Cardiac fibroblast (primary cell): ENCODE measurements around the gene PRR23E.

ENCODE experiments used
- DNase-seq, 2 donors: peaks; one replicate each; pipeline versions ENCODE4 v3.0.0 to v3.0.0-alpha.2; 2010; ENCODE audit warnings: low read depth in 2 of 2
- H3K4me3 ChIP-seq, 2 donors: replicated peaks in 1 of 2; 1 replicate in 1 of 2; 2 replicates in 1 of 2; pipeline ENCODE4 v1.5.1; 2011; ENCODE audit warnings: low read depth in 2 of 2, low read length in 2 of 2, mild to moderate bottlenecking in 2 of 2, moderate library complexity in 1 of 2
- TF ChIP-seq, protein P1 (sequence below): IDR thresholded peaks from one replicate; pipeline ENCODE4 v1.5.1; 2011; ENCODE audit warnings: low read depth, mild to moderate bottlenecking, low read length, inconsistent platforms

Gene PRR23E

DNA sequence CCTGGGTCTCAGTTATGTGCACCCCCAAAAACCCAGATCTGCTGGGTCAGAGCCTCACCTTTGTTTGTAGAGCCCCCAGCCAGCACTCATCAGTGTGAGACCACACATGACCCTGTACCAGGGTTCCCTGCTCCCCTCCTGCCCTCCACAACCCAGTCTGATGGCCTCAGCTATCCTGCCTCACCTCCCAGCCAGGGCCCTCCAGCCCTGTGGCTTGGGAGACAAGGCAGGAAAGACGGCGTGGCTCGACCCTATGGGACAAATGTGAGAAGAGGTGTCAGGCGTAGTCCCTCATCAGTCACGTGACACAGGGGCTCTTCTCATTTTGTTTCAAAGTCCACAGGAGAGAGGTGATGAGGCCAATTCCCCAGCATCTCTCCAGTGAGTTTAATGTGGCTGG, 28.3 kb upstream of the PRR23E start:
- no peak overlapping the region for H3K4me3 ChIP-seq
- DNase-seq, result no peak
- TF ChIP-seq, protein P1, sequence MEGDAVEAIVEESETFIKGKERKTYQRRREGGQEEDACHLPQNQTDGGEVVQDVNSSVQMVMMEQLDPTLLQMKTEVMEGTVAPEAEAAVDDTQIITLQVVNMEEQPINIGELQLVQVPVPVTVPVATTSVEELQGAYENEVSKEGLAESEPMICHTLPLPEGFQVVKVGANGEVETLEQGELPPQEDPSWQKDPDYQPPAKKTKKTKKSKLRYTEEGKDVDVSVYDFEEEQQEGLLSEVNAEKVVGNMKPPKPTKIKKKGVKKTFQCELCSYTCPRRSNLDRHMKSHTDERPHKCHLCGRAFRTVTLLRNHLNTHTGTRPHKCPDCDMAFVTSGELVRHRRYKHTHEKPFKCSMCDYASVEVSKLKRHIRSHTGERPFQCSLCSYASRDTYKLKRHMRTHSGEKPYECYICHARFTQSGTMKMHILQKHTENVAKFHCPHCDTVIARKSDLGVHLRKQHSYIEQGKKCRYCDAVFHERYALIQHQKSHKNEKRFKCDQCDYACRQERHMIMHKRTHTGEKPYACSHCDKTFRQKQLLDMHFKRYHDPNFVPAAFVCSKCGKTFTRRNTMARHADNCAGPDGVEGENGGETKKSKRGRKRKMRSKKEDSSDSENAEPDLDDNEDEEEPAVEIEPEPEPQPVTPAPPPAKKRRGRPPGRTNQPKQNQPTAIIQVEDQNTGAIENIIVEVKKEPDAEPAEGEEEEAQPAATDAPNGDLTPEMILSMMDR, result no peak

DNA sequence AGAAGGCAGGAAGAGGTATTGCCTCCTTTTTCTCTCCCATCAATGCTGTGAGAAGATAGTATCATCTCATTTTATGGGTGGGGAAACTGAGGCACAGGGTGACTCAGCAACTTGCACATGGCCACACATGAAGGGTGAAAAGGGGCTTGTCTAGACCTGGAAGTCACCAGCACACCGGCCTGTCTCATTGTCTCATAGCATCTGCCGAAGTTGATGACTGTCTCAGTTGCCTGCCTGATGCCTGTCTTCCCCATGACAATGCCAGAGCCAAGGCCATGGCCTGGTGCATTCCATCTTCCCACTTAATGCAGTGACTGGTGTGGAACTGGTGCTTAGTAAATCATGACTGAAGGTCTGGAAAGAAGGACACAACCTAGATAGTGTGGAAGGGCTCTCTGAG, 27.9 kb upstream of the PRR23E start:
- no peak for DNase-seq
- H3K4me3 ChIP-seq, result no peak overlapping the region

DNA sequence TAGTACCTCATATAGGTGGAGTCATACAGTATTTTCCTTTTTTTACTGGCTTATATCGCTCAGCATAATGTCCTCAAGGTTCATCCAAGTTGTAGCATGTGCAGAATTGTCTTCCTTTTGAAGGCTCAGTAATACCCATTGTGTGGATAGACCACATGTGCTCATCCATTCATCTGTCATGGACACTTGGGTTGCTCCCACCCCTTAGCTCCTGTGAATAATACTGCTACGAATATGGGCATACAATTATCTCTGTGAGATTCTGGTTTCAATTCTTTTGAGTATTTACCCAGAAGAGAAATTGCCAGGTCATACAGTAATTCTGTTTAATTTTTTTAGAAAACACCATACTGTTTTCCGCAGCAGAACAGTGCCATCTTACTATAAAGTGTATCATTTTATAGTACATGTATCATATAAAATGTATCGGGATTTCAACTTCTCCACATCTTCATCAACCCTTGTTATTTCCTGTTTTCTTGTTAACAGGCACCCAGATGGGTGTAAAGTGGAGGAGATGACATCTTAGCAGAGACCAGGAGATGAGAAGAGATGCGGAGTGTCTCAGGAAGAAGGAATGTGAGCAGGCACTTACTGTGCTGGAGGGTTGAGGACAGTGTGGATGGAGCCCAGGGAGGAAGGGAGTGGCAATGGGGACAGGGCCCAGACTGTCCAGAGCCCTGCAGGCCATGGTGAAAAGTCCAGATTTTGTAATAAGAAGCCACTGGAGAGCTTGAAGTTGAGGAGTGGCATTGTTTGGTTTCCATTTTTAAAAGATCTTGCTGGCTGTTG, 27.0 kb upstream of the PRR23E start:
- TF ChIP-seq, protein P1, result no peak
- DNase-seq, result no peak
- no peak overlapping the region for H3K4me3 ChIP-seq

More for the DNA sequence above, 27.9 kb upstream of the PRR23E start:
- TF ChIP-seq, protein P1, result no peak

DNA sequence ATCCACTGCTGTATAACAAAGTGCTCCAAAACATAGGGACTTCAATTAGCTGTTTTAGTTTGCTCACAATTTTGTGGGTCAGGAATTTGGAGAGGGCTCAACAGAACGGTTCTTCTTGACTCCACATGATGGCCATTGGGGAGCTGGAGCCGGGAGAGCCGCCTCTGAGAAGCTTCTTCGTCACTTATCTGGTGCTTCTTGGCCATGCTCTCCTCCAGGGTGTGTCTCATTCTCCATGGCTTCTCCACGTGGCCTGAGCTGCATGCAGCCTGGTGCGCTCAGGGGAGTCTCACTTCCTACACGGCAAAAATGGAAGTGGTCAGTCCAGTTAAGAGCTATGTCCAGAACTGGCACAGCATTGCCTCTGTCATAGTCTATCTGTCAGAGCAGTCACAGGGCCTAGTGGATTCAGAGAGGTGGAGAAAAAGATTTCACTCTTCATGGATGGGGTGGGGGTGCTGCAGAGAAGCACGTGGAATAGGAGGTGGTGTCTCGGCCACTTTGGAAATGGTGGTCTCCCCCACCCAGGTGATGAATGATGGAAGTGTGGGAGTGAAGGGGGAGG, 26.3 kb upstream of the PRR23E start:
- H3K4me3 ChIP-seq, result no peak overlapping the region
- TF ChIP-seq, protein P1, result no peak
- no peak for DNase-seq

DNA sequence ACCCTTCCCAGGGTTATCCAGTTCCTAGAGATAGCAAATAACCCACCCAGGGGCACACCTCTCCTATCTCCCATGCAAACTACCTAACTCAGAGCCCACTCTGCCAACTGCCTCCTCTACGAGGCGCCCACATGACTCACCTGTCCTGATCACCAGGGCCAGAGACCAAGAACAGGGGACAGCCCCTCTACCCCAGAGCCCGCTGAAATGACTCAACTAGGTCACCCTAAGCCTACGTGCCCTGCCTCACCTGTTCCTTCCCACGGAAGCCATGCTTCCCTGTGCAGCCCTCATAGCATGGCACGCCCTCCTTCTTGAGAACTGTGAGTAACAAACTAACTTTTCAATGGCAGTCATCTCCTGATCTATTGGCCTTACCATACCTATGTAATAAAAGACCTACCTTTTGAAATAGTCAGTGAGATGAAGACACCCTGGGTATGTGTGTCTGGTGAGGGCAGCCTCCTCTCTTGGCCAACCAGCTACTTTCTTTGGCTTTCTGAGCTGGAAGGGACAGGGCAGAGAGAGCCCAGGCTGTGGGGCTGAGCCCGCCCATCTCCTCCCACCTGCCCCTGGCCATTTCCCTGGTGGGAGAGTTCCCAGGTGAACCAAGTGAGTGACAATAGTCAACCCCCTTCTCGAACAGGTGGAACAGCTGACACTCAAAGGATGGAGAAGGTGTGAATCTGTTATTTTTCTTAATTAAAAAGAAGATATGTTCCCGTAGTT, 25.5 kb upstream of the PRR23E start:
- H3K4me3 ChIP-seq, result no peak overlapping the region
- TF ChIP-seq, protein P1, result no peak
- no peak for DNase-seq

DNA sequence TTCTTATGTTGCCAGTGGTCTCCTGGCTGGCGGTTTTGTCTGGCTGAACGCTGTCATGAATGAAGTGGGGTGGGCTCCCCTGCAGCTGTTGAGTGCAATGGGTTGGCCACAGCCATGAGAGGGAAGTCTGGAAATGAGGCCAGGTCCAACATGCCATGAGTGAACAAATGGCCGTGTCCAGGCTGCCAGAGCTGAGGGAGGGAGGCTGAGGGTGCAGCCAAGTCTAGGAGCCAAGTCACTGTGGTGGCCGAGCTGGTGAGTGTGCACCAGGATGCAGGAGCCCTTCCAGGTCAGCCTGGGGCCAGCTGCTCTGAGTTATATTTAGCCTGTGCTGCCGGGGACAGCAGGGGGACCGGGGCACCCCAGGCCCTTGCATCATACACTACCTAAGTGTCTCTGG, 24.7 kb upstream of the PRR23E start:
- H3K4me3 ChIP-seq, result no peak overlapping the region
- TF ChIP-seq, protein P1, result no peak
- DNase-seq, result no peak
